Chondrocyte (in vitro differentiated cells): ENCODE results near the gene DOCK2. TPM values are rescaled to one million over a fixed set of nuclear protein-coding genes. Genes with fewer than 3 reads are reported as not detected.

Experiments
- DNase-seq: peaks from one replicate; pipeline ENCODE4 v3.0.0; 2021; ENCODE audit warnings: mixed read lengths, low spot score
- H3K27ac Mint-ChIP-seq: one replicate; pipeline ENCODE4 v1.8.0; 2021; ENCODE audit warnings: mild to moderate bottlenecking, moderate library complexity, mixed read lengths; ENCODE audit not compliant: unreplicated experiment
- H3K27me3 Mint-ChIP-seq: 2 replicates; pipeline ENCODE4 v1.8.0; 2021; ENCODE audit warnings: low read depth, mixed read lengths
- H3K36me3 Mint-ChIP-seq: 2 replicates; pipeline ENCODE4 v1.8.0; 2021; ENCODE audit warnings: low read depth, mixed read lengths
- H3K4me1 Mint-ChIP-seq: 2 replicates; pipeline ENCODE4 v1.8.0; 2021; ENCODE audit warnings: low read depth, mild to moderate bottlenecking, mixed read lengths
- H3K4me3 Mint-ChIP-seq: one replicate; pipeline ENCODE4 v1.8.0; 2021; ENCODE audit warnings: mild to moderate bottlenecking, moderate library complexity, mixed read lengths; ENCODE audit not compliant: unreplicated experiment
- H3K9me3 Mint-ChIP-seq: 2 replicates; pipeline ENCODE4 v1.8.0; 2021; ENCODE audit warnings: low read depth, mixed read lengths
- total RNA-seq: library from RNA; stranded (reverse); gene quantifications from 3 replicates; pipeline ENCODE4 v1.2.1, GENCODE V29; 2021
- TF ChIP-seq, protein P1 (sequence below): fragments of 200-600 bp; sonication (generic); IDR thresholded peaks from 2 replicates; pipeline ENCODE4 v1.5.0; 2021; ENCODE audit warnings: antibody characterized with exemption, mild to moderate bottlenecking, moderate library complexity

The DOCK2 gene
- total RNA-seq, 1 donor from 2014 or later, result 3.1 TPM

DNA sequence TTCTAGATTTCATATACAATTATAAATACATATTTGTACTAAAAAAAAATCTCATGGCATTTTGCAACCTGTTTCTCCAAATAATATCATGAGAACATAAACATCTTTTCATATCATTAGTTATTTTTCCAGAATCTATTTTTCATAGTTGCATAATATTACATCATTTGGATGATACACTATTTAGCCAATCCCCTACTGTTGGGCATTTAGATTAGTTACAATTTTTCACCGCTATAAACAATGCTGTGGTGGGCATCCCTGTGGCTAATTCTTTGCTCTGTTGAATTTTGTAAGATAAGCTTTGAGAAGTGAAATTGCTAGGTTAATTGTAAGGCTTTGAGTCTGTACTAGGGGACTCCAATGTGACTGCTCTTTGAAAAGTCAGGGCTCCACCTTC lies 466.4 kb downstream of the DOCK2 start:
- no peak overlapping the region for H3K27ac Mint-ChIP-seq

DNA sequence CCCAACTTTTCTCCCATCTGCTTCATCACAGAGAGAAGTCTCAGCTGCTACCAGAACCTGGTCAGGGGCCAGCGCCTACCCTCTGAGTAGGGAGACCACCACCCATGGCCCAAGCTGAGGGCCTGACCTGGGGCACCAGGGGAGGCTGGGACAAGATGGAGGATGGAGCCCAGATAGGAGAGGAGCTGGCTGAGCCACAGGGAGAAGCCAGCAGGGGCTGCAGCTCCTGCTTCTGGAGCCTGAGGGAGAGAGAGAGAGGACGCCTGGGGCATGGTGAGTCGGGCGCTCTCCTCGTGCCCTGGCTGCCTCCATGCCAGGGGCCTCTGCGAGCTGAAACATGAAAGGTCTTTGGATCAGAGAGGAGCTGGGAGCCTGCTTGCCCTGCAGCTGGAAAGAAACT lies 467.2 kb downstream of the DOCK2 start:
- H3K9me3 Mint-ChIP-seq, result peaks cover under 1% of the 10 kb centered on the region
- DNase-seq, result no peak
- no peak overlapping the region for H3K4me3 Mint-ChIP-seq
- H3K4me1 Mint-ChIP-seq, result peaks cover 5% of the 10 kb centered on the region
- H3K27me3 Mint-ChIP-seq, result peaks cover 6% of the 10 kb centered on the region
- no peak overlapping the region for H3K27ac Mint-ChIP-seq
- TF ChIP-seq, protein P1, sequence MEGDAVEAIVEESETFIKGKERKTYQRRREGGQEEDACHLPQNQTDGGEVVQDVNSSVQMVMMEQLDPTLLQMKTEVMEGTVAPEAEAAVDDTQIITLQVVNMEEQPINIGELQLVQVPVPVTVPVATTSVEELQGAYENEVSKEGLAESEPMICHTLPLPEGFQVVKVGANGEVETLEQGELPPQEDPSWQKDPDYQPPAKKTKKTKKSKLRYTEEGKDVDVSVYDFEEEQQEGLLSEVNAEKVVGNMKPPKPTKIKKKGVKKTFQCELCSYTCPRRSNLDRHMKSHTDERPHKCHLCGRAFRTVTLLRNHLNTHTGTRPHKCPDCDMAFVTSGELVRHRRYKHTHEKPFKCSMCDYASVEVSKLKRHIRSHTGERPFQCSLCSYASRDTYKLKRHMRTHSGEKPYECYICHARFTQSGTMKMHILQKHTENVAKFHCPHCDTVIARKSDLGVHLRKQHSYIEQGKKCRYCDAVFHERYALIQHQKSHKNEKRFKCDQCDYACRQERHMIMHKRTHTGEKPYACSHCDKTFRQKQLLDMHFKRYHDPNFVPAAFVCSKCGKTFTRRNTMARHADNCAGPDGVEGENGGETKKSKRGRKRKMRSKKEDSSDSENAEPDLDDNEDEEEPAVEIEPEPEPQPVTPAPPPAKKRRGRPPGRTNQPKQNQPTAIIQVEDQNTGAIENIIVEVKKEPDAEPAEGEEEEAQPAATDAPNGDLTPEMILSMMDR, result no peak
- H3K36me3 Mint-ChIP-seq, result no peaks in the 10 kb centered on the region

More for the DNA sequence above, 466.4 kb downstream of the DOCK2 start:
- TF ChIP-seq, protein P1, result no peak
- peaks cover 5% of the 10 kb centered on the region for H3K4me1 Mint-ChIP-seq
- peaks cover 6% of the 10 kb centered on the region for H3K27me3 Mint-ChIP-seq
- peaks cover 1% of the 10 kb centered on the region for H3K36me3 Mint-ChIP-seq
- no peak overlapping the region for H3K4me3 Mint-ChIP-seq
- H3K9me3 Mint-ChIP-seq, result peaks cover 4% of the 10 kb centered on the region
- no peak for DNase-seq

DNA sequence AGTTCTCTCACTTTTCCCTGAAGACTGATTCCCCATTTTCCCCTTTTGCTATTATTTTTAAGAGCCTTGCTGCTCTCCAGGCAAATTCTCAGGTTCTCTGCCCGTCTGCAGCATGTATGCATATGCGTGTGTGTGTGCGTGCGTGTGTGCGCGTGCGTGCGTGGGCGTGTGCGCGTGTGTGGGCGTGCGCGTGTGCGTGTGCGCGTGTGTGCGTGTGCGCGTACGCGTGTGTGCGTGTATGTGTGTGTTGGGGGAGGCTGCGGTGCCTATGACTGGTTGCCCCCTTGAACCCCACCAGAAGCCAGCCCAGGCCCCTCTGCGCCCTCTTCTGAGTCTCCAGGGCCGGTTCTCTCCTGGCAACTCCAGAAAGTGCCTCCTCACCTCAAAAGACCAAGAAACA lies 467.6 kb downstream of the DOCK2 start:
- Mint-ChIP-seq H3K36me3 (no peaks in the 10 kb centered on the region), H3K27ac (no peak overlapping the region), H3K4me3 (no peak overlapping the region), H3K4me1 (peaks cover 5% of the 10 kb centered on the region), H3K27me3 (peaks cover 6% of the 10 kb centered on the region), H3K9me3 (no peaks in the 10 kb centered on the region)
- TF ChIP-seq, protein P1, result no peak
- no peak for DNase-seq

DNA sequence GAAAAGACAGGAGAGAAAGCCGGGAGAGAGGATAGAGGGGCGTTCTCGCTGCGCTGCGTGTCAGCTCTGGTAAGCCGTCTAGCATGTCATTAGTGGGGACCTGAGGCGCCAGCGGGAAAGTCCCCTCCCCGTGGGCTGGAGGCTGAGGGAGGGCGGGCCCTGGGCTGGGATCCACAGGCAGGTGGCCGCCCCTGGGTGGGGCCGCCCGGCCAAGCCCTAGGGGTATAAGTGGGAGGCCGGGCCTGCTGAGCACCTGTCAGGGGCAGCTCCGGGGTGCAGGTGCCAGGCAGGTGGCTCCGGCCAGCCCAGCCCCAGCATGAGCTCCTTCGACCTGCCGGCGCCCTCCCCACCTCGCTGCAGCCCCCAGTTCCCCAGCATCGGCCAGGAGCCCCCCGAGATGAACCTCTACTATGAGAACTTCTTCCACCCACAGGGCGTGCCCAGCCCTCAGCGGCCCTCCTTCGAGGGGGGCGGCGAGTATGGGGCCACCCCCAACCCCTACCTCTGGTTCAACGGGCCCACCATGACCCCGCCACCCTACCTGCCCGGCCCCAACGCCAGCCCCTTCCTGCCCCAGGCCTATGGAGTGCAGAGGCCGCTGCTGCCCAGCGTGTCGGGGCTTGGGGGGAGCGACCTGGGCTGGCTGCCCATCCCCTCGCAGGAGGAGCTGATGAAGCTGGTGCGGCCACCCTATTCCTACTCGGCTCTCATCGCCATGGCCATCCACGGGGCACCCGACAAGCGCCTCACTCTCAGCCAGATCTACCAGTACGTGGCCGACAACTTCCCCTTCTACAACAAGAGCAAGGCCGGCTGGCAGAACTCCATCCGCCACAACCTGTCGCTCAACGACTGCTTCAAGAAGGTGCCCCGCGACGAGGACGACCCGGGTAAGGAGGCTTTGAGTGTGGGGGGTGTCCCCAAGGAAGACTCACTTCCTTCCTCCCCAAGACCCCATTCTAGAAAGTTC lies 468.9 kb downstream of the DOCK2 start, which contains the start of gene FOXI1:
Gene FOXI1, plus strand, starts transcription at position 256 of the 970 bp plus-strand sequence. Its CDS starts 61 bp downstream, at position 317.
- Mint-ChIP-seq H3K27ac (no peak within 1 kb of the TSS), H3K27me3 (peaks cover 3% of the 10 kb centered on the region), H3K4me1 (no peaks in the 10 kb centered on the region), H3K36me3 (no peaks in the 10 kb centered on the region), H3K9me3 (no peaks in the 10 kb centered on the region), H3K4me3 (no peak within 1 kb of the TSS)
- TF ChIP-seq, protein P1, result no peak
- no peak for DNase-seq

DNA sequence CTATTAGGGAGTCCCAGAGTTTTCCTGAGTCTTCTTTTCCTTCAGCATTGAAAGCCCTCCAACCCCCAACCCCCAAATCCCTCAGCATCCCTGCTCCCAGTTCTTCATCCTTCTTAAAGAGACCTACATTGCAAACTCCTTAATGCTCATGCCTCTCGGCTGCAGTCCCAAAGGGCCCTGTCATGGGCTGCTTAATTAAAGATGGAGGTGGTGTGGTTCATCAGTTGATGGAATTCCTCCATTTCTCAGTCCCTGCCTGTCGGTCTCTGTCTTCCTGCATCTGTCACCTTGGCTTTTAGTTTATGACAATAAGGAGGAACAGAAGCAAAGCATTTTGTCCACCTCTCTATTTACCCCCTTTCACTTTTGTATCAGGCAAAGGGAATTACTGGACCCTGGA lies 470.6 kb downstream of the DOCK2 start:
- H3K27ac Mint-ChIP-seq, result no peak overlapping the region
- H3K27me3 Mint-ChIP-seq, result peaks cover 3% of the 10 kb centered on the region
- no peaks in the 10 kb centered on the region for H3K4me1 Mint-ChIP-seq
- H3K4me3 Mint-ChIP-seq, result no peak overlapping the region
- H3K36me3 Mint-ChIP-seq, result no peaks in the 10 kb centered on the region
- no peaks in the 10 kb centered on the region for H3K9me3 Mint-ChIP-seq
- no peak for DNase-seq
- TF ChIP-seq, protein P1, result no peak
